Tibial artery (tissue), 4 donors: ENCODE results near the gene TPRG1.

Experiments used
- DNase-seq, 2 donors: peaks; one replicate each; pipeline ENCODE4 v3.0.0-alpha.2; 2019
- H3K27ac ChIP-seq, 2 donors: fragments of 200-600 bp; sonication (generic) in 1 of 2; 1 replicate in 1 of 2; 2 replicates in 1 of 2; pipeline ENCODE4 v1.5.1; 2018 to 2019; ENCODE audit warnings: mild to moderate bottlenecking in 1 of 2
- H3K27me3 ChIP-seq, 2 donors: fragments of 200-600 bp; sonication (generic) in 1 of 2; one replicate each; pipeline versions ENCODE4 v1.5.1 to v1.6.0; 2016 to 2019
- H3K36me3 ChIP-seq, 3 donors: fragments of 200-600 bp; sonication (generic) in 2 of 3; one replicate each; pipeline ENCODE4 v1.5.1; 2016 to 2019; ENCODE audit warnings: mild to moderate bottlenecking in 2 of 3
- H3K4me1 ChIP-seq, 4 donors: fragments of 200-600 bp; sonication (generic) in 2 of 4; 1 replicate in 3 of 4; 2 replicates in 1 of 4; pipeline ENCODE4 v1.5.1; 2016 to 2019
- H3K4me3 ChIP-seq, 2 donors: fragments of 200-600 bp; sonication (generic) in 1 of 2; 1 replicate in 1 of 2; 2 replicates in 1 of 2; pipeline ENCODE4 v1.5.1; 2018 to 2019; ENCODE audit warnings: mild to moderate bottlenecking in 2 of 2
- H3K9me3 ChIP-seq, 3 donors: fragments of 200-600 bp; sonication (generic) in 1 of 3; one replicate each; pipeline ENCODE4 v1.5.1; 2016 to 2019
- CTCF ChIP-seq, 2 experiments: fragments of 200-600 bp in 1 of 2; fragments of 450-650 bp in 1 of 2; IDR thresholded peaks; one replicate each; pipeline ENCODE4 v1.5.1; 2017 to 2019; ENCODE audit warnings: antibody characterized with exemption in 2 of 2, mild to moderate bottlenecking in 1 of 2, moderate library complexity in 1 of 2
- intact Hi-C: fragments of 100-400 bp; cut with DNase I; formaldehyde crosslinking; loops from one replicate; pipeline ENCODE4 v1.15.0; 2023; ENCODE audit warnings: low total_unique reads

TPRG1 gene

DNA sequence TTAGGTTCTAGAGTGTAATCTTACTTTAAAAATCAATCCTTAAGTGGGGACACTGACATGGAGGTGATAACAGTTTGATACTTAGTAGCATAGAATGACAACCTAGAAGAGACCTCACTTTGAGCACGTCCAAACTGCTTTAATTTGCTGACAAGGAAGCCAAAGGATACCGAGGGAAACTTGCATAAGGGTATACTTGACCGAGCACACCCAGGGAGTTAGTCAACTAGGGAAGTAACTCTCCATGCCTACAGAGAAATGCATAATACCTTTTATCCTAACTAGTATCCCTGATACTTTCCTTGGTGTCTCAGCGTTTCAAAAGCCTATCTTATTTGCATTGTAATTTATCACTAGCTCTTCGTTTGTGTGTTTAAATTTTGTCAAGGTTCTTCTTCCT is 5.5 kb upstream of the TPRG1 start:
- Histone ChIP-seq H3K36me3 (no peaks in the 10 kb centered on the region), H3K27ac (no peak overlapping the region), H3K9me3 (no peaks in the 10 kb centered on the region), H3K4me3 (no peak overlapping the region), H3K4me1 (no peaks in the 10 kb centered on the region), H3K27me3 (no peaks in the 10 kb centered on the region)
- intact Hi-C loops, result no loop called here
- DNase-seq, result no peak
- TF ChIP-seq CTCF (IDR thresholded peaks at IDR 0.05), result no peak

- Histone ChIP-seq H3K4me1 (no peaks in the 10 kb centered on the region), H3K27ac (no peak overlapping the region), H3K27me3 (no peaks in the 10 kb centered on the region), H3K9me3 (no peaks in the 10 kb centered on the region), H3K36me3 (no peaks in the 10 kb centered on the region), H3K4me3 (no peak overlapping the region)
- intact Hi-C loops, result no loop called here
- TF ChIP-seq CTCF (IDR thresholded peaks at IDR 0.05), result no peak
- DNase-seq, result no peak
These were observed 4.6 kb upstream of the TPRG1 start for GRCh38 chr3:189167027-189167766.

DNA sequence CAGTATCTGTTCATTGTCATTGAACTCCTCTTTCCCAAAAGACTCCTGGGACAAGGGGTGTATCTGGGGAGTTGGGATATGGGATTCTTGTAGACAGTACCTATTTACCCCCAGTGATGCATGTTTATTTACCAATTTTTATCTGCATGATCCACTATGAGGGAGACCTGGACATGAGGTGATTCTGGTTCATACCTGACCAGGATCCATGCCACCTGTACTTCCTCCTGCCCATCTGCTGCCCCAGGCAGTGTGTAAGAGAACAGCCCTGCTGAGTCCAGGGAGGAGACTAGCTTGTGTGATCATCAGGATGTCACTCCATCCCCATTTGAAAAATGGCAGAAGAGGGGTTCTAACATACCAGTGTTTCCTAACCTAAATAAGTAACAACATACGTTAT is 3.1 kb upstream of the TPRG1 start:
- H3K9me3 ChIP-seq, result no peaks in the 10 kb centered on the region
- intact Hi-C loops, result no loop called here
- no peak overlapping the region for H3K27ac ChIP-seq
- no peak for DNase-seq
- no peaks in the 10 kb centered on the region for H3K27me3 ChIP-seq
- H3K4me3 ChIP-seq, result no peak overlapping the region
- TF ChIP-seq CTCF (IDR thresholded peaks at IDR 0.05), result no peak
- no peaks in the 10 kb centered on the region for H3K4me1 ChIP-seq
- H3K36me3 ChIP-seq, result no peaks in the 10 kb centered on the region

- Histone ChIP-seq H3K27ac (no peak overlapping the region), H3K9me3 (no peaks in the 10 kb centered on the region), H3K4me3 (no peak overlapping the region), H3K4me1 (no peaks in the 10 kb centered on the region), H3K36me3 (no peaks in the 10 kb centered on the region), H3K27me3 (no peaks in the 10 kb centered on the region)
- no peak for DNase-seq
- intact Hi-C loops, result no loop called here
- no peak for TF ChIP-seq CTCF (IDR thresholded peaks at IDR 0.05)
These were observed 2.0 kb upstream of the TPRG1 start for GRCh38 chr3:189169728-189170127.

GRCh38 chr3:189170559-189170958 is 1.2 kb upstream of the TPRG1 start:
- no peak for TF ChIP-seq CTCF (IDR thresholded peaks at IDR 0.05)
- Histone ChIP-seq H3K36me3 (no peaks in the 10 kb centered on the region), H3K4me3 (no peak overlapping the region), H3K9me3 (no peaks in the 10 kb centered on the region), H3K4me1 (no peaks in the 10 kb centered on the region), H3K27ac (no peak overlapping the region), H3K27me3 (no peaks in the 10 kb centered on the region)
- no peak for DNase-seq
- intact Hi-C loops, result no loop called here
